TTC549 (cell line): ENCODE data around the gene SSH2.
"Not testable (repeated sequence)": the region's sequence is repeated elsewhere in the genome, so short reads cannot be mapped to it uniquely, and the experiment has no call there.

Experiments used
- FAIRE-seq: peaks from 2 replicates; lab custom pipeline; 2012; peaks lifted over from hg19 to GRCh38; lab: Jason Lieb, UNC

SSH2 gene

DNA sequence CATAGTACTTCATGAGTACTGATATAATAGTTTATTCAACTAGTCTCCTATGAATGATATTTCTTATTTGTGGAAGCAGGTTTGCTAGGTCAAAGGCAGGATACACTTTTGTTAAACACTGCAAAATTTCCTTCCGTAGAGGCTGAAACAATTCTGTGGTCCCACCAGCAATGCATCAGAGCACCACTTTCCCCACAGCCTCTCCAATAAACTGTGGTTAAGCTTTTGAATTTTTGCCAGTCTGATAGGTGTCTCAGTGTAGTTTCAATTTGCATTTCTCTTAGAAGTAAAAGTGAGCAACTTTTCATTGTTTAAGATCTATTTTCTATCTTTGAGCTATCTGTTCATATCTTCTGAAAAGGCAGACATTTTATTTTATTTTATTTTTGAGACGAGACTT, 270.9 kb downstream of the SSH2 start:
- FAIRE-seq: no peak

DNA sequence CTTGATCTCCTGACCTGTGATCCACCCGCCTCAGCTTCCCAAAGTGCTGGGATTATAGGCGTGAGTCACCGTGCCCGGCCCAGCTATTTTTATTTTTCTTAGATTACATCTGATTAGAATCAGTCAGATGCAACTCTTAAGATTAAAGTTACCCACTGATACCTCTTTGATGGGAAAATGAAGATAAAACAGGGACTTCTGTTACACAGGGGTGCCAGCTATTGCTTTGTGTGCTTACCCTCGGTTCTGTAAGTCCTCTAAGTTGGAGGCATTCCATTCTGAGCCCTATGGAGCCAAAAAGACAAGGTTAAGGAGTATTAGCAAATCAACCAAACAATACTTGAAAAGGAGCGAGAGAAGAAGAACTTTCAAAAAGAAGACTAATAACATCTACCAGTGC, 274.7 kb downstream of the SSH2 start:
- FAIRE-seq: no peak

DNA sequence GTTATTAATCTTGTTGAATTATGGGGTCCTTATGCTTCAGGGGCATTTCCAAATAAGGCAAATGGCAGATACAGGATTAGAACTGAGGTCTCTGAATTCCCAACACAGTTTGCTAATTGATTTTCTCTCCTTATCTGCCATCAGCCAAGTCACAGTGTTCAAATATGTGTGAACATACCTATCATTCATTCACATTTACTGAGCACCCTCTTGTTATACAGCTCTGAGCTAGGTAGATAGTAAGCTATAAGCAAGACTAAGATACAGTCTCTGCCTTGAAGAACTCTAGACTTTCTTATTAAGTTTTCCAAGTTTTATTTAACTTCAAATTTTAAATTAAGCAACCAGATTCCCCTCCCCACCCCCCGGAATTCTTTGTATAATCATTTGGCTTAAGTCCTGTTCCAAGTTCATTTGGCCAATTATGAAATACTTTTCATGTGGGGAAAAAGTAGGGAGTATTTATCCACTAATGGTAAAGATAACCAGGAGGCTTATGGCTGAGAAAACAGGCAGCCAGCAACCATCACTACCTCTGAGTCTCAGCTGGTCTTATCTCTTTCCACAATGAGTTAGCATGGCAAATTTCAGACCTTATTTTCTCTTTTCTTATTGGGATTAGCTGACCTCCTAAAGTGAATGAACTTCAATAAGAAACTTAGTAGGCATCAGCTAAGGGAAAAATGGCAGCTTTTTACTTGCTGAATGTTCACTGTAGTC, 275.9 kb downstream of the SSH2 start:
- FAIRE-seq: no peak

DNA sequence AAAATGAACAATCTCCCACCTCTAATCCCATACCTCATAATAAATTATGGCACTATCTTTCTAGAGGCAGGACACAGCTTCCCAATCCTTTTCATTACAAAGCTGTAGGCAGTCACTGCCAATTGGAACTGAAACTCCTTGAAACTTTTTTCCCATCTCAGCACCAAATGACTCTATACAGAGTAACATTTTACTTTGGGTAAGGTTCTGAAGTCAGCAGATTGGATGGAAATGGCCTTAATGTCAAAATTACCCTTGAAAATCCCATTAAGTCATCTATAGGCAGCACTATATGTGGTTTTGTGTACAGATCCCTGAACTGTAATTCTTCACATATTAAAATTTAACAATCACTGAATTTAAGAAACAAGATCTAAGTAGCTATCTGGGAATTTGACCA, 277.1 kb downstream of the SSH2 start:
- no peak for FAIRE-seq

DNA sequence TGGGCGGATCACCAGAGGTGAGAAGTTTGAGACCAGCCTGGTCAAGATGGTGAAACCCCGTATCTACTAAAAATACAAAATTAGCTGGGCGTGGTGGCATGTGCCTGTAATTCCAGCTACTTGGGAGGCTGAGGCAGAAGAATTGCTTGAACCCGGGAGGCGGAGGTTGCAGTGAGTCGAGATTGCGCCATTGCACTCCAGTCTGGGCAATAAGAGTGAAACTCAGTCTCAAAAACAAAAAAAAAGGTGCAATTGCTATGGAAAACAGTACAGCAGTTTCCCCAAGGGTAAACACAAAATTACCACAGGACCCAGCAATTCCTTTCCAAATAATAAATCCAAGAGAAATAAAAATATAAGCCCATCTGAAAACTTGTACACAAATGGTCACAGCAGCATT, 278.1 kb downstream of the SSH2 start:
- FAIRE-seq: not testable (repeated sequence)

DNA sequence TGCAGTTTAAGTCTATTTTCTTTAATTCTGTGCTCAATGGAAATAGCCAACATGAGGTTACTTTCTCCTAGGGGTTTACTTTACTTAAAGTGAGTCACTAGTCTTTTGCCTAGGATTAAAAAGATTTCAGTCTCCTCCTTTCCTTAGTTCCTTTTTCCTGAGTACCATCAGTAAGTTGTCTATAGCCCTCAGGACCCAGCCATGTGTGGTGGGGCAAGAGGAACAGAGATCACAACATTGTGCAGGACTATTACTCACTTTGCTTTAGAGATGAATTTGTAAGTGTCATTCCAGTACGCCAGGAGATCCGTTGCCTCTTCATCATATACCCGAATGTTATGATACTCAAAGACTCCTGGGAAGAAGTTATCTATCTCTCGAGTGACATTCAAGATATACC, 279.6 kb downstream of the SSH2 start:
- FAIRE-seq: no peak

DNA sequence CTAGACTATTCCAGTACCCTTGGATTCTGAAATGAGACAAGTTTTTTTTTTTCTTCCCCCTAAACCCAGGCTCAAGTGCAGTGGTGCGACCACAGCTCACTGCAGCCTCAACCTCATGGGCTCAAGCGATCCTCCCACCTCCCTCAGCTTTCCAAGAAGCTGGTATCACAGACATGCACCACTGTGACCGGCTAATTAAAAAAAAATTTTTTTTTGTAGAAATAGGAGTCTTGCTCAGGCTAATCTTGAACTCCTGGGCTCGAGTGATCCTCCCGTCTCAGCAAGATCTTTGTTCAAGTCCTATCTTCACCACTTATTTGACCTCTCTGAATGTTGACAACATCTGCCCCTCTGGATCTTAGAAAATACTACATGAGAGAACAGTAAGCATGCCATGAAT, 280.7 kb downstream of the SSH2 start:
- FAIRE-seq: no peak

DNA sequence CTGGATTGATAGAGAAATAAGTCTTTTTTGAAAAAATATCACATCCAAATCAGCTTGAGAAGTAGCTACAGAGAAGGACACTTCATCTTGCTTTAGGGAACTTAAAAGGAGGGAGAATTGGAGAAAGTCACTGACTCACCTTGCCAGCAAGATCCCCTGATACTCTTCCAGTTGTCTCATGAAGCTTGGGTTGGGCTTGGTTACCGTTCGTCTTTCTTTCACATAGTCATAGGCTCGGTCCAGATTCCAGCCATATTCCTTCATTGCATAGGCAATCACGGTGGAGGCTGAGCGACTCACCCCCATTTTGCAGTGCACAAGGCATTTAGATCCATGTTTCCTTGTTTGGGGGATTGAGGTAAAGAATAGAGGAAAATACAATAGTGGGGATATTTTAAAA, 282.0 kb downstream of the SSH2 start:
- no peak for FAIRE-seq

DNA sequence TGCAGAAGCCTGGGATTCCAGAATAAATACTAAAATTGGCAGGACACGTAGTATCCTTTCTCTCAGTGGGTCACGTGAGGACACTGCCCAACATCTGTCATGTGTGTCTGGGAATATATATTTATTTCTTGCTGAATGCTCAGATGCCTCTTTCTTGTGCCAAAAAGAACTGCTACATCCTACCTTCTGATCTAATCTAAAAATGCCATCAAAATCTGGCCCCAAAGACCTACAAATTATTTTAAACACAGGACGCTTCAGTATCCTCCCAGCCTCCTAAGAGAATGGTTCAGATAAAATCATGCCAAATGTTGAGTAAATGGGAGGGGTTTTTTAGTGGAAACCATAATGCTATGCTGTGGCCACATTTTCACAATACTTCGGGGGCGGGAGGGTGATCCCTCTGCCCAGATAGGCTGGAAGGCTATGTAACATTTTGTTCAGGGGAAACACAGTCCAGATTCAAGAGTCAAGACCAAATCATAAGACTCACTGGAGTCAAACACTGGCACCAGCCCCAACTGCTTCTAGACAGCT, 284.4 kb downstream of the SSH2 start:
- FAIRE-seq: no peak

DNA sequence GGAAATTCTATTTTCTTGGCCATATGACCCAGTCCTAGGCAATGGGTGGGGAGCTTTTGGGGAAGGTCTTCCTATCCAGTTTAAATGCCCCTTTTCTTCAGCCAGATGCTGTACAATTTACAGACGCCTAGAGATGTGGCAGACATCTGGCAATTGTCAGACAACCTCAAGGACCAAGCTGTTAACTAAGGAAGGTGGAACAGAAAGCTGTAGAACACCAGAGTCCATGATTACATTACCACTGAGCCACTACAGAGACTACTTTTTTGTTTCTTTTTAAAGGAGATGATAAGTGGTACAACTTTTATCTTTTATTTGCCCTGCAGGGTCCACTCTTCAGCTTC, 286.2 kb downstream of the SSH2 start:
- no peak for FAIRE-seq

DNA sequence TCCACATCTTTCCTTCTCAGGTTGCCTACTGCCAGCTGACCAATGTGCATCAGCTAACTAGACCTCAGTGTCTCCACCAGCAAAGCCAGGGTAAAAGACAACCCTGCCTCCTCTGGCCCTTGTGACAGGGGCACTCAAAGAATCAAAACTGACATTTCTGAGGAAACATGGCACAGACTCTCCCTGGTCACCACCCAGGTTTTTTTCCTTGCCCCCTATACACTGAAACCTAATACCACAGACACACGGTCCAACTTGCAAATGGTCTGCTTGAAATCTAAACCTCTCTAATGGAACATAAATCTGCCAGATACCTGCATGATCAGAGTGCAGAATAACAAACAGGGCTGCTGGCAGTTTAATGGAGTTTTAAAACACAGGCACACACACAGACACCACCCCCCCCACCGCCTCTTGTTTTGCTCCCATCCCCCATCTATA, 287.8 kb downstream of the SSH2 start:
- FAIRE-seq: no peak

DNA sequence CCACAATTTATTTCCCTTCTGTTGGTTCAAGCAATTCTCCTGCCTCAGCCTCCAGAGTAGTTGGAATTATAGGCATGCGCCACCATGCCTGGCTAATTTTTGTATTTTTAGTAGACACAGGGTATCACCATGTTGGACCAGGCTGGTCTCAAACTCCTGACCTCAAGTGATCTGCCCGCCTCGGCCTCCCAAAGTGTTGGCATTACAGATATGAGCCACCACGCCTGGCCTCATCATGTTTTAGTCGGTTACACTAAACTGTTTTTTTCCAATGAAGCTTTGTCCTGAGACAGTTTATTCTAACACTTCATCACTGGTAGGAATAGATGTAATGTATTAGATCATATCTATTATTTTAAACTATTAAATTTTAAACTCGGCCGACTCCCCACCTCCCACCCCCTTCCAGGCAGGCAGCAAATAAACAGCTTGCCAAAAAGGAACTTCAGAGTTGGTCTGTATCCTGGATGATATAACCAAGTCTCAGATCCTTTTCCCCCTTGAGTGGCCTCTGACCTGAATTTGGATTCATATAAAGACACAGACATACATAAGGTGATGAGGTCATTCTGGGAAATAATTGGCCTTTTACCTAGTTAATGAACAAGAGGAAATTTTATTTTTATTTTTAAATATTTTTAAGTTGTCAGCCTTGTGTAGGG, 288.9 kb downstream of the SSH2 start:
- FAIRE-seq: no peak

DNA sequence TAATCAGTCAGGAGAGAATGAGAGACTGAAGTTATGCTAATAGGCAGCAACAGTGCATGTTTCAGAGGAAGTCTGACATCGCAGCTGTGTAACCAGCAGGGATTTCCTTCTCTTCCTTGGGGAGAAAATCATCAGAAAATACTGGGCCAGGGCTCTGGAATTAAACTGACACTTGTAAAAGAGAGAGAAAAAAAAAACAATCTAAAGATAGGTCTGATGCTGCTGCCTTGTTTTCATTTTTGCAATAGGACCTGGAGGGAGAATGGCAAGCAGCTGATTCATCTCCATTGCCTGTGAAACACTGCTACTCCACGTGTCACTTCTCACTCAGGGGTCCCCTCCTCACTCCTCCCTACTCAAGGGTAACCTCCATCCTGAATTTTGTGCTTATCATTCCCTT, 289.6 kb downstream of the SSH2 start:
- FAIRE-seq: no peak

DNA sequence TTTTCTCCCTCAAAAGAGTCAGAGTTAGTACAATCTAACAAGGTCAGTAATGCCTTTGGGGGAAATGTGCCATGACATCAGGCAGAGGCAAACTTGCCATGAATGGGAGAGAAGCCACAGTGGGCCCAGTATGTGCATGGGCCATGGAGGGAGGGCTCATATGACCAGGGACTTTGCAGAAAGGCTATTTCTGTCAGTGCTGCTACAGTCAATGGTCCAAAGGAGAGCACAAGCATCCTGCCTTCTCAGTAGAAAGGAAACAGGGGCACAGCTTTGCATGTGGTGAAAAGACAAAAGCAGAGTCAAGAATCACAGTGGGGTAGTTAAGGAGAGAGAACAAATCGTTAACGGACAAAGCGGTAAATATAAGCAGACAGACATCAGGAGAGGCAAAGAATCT, 296.1 kb downstream of the SSH2 start:
- FAIRE-seq: no peak

DNA sequence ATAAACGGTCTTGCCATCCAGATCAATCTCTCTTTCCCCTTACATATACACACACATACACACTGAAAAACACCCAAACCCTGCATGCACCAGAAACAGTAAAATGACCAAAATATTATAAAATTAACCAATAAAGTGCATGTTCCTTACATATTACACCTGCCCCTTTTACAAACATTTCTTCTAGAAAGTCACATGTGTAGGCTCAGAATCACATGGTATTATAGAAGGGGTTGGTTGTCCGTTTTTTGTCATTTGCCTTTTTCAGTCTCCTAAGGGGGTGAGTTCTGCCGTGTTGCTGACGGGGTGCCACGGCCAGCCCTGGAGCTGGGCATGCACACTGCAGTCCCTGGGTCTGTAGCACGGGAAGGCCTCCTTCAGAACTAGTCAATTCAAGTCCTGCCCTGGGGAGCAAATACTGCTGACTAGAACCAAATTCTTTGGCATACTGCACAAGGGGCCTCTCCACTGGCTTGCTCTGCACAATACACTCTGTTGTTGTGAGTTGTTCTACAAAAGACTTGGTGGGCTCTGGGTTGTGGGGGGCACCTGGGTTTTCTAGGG, 299.3 kb downstream of the SSH2 start:
- FAIRE-seq: no peak

DNA sequence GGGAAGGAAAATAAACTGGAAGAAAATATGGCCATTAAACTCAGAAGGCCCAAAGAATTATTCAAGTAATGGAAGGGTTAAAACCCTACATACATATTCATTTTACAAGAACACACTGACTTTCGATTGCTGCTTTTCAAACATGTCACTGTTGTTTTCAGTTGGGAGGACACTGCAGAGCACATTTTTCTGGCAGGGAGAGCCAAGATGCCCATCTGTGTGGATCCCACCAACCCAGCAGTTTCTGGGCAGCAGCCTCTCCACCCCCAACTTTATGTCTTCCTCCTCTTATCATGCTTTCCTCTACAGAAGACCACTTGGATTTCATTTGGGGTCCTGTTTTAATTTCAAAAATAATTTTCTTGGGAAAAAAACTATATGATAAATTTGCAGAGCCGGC, 300.2 kb downstream of the SSH2 start:
- no peak for FAIRE-seq

DNA sequence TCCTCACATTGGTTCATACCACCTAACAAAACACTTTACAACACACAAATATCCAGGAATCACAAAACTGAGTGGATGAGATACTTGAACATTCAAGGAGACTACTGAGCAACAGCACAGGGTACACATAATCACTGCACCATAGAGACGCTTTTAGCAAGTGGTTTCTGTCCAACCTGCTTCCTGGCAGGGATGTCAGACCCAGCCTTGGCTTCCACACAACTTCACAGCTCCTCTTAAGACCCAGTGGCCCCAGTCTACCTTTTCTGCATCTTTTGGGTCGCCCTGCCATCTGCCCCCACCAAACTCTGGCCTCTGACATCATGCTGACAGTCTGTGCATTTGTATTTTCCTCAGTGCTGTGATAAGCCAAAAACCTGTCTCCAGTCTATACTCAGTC, 301.4 kb downstream of the SSH2 start:
- FAIRE-seq: no peak

DNA sequence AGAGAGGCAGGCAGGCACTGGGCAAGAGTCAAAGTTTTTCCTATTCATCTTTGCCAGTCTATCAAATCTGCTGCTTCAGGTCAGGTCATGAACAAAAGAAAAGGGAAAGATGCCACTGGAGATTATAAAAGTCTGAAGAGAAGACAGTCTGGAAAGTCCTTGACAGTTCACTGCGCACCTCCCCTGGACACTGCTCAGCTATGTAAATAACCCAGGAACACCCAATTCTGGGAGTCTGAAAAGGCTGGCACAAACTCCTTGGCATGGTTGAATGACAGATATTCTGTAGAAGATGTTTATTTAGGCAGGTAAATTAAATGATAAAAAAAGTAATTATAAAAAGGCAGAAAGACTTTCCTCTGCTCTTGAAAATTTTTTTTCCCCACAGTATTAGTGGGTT, 302.1 kb downstream of the SSH2 start:
- FAIRE-seq: no peak

DNA sequence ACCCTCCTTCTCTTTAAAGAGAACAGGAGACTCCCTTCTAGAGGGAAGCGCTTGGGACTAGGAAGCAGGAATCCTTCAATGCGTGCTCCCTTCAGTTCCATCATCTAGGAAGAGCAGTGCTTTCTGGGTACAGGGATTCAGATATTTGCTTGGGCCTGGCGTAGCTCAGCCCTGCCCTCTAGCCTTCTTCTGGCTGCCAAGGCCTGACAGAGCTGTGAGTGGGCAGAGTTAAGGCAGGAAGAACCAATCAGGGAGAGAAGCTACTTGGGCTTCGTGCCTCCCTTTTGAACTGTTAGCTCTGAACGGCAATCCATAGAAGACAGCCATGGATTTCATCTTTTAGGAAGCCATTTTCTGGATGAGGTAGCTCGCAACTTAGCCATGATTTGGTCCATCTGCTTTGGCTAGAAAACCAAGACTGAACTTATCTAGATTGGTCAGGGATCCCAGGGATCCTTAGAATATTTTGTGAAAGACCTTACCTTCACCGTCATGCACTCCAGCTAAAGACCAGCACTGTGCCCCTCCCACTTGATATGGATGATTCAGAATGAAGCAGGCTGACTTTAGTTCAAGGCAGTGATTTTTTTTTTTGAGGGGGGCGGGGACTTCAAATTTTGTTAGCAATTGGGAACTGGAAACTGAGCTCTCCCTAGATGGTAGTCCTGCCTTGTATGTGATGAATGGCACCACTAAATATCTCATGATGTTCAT, 304.8 kb downstream of the SSH2 start:
- no peak for FAIRE-seq

DNA sequence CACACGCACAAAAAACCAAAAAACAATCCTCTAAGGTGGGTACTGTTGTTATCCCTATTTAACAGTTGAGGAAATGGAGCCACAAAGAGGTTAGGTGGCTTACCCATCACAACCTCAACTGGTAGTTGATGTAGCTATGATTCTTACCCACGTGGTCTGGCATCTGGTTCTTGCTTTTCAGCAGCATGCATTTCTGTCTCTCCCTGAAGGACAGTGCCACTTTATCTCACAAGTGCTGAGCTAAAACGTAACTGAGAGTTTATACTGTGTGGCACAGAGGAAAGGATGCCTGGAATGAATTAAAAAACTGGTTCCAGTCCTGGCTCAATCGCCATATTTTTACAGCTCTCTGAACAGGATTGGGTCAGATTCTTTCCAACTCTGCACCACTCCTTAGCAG, 305.4 kb downstream of the SSH2 start:
- FAIRE-seq: no peak

DNA sequence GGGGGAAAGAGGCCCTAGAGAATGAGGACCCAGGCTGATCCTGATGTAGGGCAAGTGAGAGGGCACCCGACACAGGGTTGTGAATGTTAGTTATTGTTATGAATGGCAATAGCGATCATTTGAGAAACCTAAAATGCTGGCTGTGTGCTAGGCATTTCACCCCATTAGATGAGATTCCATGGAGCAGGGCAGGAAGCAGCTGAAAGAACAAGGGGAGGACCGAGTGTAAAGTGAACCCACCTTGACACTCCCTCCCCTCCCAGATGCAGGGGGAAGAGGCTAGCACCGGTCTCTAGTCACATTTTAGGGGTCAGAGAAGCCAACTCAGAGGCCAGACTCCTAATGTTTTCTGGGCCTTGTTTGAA, 306.8 kb downstream of the SSH2 start:
- FAIRE-seq: no peak

DNA sequence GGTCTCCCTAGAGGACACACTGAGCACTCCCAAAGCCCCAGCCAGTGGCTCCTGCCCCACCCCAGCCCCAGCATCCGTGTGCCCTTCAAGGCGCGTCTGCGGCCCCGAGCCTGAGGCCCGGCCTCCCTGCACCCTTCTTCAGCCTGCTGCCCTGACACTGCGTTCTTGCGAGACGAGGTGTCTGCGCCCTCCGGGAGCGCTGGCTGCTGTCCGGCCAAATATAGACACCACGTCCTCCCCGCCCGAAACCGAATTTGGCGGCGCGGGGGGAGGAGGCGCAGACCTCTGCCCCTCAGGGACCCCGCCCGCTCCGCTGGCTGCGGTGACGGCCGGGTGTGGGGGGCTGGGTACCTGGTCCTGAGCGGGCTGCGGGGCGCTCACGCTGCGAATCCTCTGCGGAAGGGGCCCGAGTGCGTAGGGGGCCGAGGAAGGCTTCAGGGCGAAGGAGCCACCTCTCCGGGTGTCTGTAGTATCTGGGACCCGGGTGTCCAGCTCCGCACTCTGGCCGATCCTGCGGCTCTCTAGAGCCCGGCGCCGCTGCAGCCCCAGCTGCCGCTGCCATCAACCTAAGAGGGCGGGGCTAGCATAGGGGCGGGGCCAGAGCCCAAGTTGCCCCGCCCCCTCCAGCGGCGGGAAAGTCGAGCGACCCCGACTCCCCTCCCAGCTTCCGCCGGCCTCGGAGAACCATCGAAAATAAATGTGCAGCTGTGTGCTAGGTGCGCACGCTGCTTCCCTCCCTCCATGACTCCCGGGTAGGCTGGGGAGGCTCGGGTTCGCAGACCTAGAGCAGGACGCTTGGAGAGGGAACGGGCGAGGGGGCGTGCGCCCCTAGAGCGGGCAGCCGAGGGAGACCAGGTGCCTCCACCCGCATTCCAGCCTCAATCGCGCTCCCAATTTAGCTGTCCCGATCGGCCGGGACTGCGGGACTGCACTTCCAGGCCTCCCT, 307.4 kb downstream of the SSH2 start, which contains the start of gene CORO6:
Gene CORO6 (minus strand): TSS at position 576 of the 946 bp plus-strand sequence. CDS start 1,491 bp downstream, outside the sequence.
- FAIRE-seq: no peak
